SHP77 treated with DMSO at 0.1 percent for 48 hours (cell line): Measurements from ENCODE around the gene MIOX.
"Not testable (repeated sequence)": the region's sequence is repeated elsewhere in the genome, so short reads cannot be mapped to it uniquely, and the experiment has no call there.

Experiments used
- DNase-seq: peaks from one replicate; lab custom pipeline; 2025; lab: John Stamatoyannopoulos, UW

MIOX gene

DNA sequence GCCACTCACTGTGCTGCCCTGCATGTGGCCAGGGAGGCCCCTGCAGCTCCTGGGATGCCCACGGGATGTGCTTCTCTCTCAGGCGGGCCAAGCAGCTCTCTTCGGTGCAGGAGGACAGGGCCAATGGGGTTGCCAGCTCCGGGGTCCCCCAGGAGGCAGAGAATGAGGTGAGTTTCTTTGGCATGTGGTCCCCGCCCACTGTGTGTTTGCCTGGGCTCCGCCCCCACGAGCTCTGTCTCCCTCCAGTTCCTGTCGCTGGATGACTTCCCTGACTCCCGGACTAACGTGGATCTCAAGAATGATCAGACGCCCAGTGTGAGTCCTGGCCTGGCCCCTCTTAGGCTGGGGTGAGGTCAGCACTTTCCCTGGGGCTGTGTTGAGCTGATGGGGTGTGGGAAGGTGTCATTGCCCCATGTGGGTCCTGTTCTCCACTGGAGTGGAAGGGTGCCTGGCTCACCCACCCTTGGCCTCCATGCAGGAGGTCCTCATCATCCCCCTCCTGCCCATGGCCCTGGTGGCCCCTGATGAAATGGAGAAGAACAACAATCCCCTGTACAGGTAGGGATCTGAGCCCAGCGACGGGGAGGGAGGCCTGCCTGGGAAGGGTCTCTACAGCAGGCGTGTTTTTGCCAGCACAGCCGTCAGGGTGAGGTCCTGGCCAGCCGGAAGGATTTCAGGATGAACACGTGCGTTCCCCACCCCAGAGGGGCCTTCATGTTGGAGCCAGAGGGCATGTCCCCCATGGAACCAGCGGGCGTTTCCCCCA lies 31.0 kb downstream of the MIOX start:
- no peak for DNase-seq

DNA sequence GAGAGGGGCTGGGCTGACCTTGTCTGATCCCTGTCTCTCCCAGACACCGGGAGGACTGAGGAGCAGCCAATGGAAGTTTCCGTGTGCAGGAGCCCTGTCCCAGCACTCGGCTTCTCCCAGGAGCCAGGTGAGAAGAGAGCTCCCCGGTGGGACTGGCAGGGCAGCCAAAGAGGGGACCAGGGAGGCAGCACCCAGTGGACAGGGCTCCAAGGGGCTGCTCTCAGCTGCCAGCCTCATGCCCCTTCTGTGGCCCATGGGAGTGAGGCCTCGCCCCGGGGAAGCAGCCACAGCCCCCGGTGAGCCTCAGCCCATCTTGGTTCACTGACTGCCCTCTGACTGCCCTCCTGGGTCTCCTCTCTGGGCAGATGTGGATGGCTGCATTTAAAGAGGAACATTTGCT lies 31.9 kb downstream of the MIOX start:
- no peak for DNase-seq

GRCh38 chr22:50519151-50519550 lies 32.5 kb downstream of the MIOX start:
- no peak for DNase-seq

GRCh38 chr22:50520184-50520583 lies 33.5 kb downstream of the MIOX start:
- DNase-seq: not testable (repeated sequence)

GRCh38 chr22:50520826-50521453 lies 34.3 kb downstream of the MIOX start:
- DNase-seq: no peak

- no peak for DNase-seq
Measured at GRCh38 chr22:50521710-50522109, 35.1 kb downstream of the MIOX start.

- no peak for DNase-seq
Measured at GRCh38 chr22:50522208-50522805, 35.6 kb downstream of the MIOX start.

DNA sequence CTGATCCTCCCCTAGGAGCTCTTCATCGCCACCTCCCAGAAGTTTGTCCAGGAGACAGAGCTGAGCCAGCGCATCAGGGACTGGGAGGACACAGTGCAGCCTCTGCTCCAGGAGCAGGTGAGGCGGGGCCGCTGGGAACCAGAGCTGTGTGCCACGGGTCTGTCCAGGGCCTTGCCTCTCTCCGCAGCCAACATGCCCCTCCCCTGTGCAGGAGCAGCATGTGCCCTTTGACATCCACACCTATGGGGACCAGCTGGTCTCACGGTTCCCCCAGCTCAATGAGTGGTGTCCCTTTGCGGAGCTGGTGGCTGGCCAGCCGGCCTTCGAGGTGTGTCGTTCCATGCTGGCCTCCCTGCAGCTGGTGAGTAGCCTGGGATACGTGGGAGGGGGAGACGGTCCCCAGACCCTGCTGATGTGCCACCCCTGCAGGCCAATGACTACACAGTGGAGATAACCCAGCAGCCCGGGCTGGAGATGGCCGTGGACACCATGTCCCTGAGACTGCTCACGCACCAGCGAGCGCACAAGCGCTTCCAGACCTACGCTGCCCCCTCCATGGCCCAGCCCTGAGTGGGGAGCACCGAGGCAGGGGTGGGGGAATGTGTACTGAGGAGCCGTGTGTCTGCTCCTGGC lies 36.3 kb downstream of the MIOX start:
- DNase-seq: no peak

DNA sequence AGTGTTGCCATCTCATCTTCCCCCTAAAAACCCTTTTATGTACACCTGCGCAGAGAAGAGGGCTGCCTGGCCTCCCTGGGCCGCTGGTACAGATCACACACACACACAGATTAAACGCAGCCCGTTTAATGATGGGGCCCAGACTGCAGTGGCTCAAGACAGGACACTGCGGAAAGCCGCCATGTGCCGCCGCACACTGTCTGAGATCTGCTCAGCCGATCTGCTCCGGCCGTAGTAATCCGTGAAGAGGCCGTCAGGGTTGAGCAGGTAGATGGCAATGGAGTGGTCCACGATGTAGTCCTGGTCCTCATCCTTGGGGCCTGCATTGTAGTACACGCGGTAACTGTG lies 36.8 kb downstream of the MIOX start:
- DNase-seq: no peak

DNA sequence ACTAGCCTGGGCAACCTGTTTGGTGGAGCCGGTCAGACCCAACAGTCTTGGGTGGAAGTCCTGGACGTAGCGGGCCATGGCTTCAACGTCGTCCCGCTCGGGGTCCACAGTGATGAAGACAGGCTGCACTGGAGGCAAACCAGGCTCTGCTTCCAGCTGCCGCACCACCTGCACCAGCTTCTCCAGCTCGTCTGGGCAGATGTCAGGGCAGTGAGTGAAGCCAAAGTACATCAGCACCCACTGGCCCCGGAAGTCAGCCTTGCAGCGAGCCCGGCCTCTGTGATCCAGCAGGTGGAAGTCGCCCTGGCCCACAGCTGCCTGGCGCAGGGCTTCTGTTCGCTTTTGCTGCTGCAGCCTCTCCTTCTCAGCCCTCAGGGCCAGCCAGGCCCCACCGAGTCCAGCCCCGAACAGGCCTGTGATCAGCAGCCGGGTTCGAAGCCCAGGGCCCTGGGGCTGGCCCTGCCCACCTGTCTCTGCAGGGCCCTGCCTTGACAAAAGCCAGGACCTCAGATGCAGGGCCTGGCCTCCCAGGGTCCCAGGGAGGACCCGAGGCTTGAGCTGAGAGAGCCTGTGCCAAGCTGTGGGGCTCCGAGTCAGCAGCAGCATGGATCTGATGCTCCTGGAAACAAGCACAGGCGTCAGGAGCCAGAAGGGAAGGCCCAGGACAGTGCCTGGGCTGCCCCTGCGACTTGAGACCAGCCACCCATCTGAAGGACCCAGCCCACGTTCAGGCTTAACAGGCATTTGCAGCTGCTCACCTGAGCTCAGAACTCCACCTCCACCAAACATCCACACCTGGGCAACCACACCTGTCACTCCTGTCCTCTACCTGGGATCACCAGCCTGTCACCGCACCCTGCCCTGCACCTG lies 37.4 kb downstream of the MIOX start:
- peak; percentile 55 for DNase-seq

GRCh38 chr22:50524676-50525103 lies 38.0 kb downstream of the MIOX start:
- no peak for DNase-seq

DNA sequence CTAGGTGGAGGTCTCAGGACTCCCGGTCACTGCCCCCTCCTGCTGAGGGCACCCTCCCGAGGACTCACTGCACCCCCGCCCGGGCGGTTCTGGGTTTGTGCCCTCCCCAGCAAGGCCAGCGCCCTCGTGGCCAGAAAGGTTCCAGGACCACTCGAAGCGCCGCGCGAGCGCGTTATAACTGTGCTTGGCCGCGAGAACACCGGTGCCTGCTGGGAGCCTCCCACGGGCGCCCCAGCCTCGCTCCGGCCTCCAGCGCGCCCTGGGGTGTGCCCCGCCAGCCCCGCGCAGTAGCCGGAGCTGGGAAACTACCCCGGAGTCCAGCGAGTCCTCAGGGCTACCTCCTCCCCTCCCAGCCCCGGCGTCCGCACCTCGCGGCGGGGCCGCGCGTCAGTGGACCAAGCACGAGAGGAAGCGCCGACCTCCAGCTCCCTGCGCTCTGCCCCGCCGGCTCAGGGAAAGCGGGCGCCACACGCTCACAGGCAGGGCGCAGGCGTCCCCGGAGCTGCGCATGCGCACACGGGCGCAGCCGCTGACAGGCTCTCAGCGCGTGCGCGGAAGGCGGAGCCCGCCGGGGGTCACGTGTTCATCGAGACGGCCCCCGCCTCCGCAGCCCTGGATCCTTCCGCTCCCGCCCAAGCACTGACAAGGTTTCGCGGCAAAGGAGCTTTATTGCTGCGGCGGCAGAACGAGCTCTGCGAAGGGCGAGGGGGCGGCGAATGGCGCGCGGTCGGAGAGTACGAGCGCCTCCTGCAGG lies 38.6 kb downstream of the MIOX start, which contains the start of gene SCO2:
SCO2 (minus strand) TSS at position 495 of the 754 bp plus-strand sequence. CDS start 1,187 bp downstream, outside the sequence.
- DNase-seq: peak; percentile 94

GRCh38 chr22:50525858-50526107 lies 39.1 kb downstream of the MIOX start:
- no peak for DNase-seq

DNA sequence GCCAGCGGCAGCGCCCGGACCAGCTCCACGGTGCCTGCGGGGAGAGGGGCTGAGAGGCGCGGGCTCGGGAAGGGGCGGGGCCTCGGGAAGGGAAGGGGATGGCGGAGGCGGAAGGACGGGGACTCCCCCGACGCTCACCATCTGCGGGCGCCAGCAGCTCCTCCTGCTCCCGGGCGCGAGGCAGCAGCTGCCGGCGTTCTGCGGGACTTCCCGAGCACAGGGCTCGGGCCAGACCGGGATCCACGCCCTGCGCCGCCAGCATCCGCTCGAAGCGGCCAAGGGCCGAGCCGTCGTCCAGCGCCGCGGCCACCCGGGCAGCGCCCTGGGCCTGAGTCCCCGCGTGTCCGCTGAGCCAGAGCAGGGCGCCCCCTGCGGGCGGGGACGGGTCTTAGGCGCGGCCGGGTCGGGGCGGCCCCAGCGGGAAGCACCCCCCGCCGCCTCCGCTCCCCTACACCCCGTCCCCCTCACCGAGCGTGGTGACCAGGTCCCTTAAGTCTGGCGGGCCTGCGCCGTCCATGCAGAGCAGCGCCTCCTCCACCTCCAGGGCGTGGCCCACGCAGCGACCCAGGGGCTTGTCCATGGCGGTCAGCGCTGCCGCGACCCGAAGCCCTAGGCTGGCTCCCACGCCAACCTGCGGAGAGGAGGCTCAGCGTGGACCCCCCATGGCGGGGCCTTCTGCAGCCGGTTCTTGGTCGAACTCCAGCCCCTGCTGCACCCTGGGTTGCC lies 39.6 kb downstream of the MIOX start:
- peak; percentile 51 for DNase-seq

GRCh38 chr22:50526834-50527801 lies 40.5 kb downstream of the MIOX start:
- no peak for DNase-seq

DNA sequence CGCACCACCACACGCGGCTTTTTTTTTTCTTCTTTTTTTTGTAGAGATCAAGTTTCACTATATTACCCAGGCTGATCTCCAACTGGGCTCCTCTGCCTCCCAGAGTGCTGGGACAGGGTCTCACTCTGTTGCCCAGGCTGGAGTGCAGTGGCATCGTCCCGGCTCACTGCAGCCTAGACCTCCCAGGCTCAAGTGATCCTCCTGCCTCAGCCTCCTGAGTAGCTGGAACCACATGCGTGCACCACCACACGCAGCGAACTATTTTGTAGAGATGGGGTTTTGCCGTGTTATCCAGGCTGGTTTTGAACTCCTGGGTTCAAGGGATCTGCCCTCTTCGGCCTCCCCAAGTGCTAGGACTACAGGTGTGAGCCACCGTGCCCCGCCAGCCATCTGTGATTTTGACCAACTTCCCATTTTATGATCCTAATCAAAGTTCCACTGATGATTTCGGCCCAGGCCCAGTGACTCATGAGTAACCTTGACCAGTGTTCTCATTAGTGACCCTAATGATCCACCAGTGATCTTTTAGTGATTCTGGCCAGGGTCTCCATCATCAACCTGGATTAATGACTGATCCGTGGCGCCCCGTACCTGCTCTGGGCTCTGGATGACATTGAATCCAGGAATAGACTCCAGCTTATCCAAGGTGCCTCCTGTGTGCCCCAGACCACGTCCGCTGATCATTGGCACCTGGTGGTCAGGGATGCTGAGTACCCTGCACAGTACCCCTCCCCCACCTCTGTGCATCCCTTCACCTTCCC lies 41.4 kb downstream of the MIOX start:
- DNase-seq: no peak

DNA sequence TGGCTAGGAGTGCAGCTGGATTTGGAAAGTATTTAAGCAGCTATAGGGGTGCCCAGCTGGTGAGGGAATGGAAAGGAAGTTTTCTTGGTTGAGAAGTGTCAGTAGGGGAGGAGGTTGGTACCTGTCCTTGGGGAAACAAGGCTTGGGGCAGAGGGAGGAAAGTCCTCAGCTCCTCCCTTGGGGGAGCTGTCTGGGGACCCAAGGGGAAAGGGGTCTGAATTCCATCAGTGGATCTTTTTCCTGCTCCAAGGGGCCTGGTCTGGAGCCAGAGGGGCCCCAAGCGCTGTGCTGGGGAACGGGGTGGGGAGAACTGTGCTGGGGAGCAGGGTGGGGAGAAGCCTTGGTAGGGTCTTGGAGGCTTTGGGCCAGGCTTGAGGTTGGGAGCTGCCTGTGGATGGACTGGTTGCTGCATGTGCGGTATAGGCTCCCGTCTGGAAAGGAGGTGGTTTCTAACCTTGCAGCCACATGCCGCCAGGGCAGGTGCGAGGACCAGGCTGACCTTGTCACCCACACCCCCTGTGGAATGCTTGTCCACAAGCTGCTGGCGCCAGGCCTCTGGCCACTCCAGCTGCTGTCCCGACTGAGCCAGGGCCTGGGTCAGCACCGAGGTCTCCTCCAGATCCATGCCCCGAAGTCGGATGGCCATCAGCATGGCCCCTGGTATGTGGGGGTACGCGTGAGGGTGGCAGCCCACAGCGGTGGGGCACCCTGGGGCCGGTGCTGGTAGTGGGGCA lies 42.2 kb downstream of the MIOX start:
- DNase-seq: no peak

DNA sequence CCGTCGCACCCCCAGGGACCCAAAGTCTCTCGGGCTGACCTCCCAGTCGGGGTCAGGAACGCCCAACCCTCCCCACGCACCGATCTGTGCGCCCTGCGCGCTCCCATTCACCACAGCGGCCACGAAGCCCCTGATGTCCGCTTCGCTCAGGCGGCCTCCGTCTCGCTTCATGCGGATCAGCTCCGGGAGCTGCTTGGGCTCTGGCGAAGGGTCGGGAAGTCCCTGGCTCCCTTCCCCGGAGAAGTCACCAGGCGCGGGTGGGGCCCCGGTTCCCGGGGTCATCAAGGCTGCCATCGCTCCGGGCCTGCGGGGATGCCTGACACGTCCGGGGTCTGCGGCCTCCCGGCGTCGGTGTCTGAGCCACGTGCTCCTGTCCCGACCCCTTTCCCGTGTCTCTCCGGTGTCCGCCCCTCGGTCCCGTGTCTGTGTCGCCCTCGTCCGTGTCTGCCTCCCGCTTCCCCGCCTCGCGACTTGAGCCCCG lies 42.8 kb downstream of the MIOX start:
- no peak for DNase-seq
